Stomach (tissue), 4 donors: ENCODE measurements around the gene SLC39A2.
A peak's percentile ranks its signal among the peaks of the same experiment; 100 is the strongest.

Source experiments
- CTCF ChIP-seq, 7 experiments: fragments of 450-650 bp in 4 of 7; fragments of 200-600 bp in 3 of 7; sonication (generic) in 3 of 7; IDR thresholded peaks; one replicate each; pipeline ENCODE4 v1.5.1; 2016 to 2019; ENCODE audit warnings: antibody characterized with exemption in 7 of 7, control low read depth in 2 of 7, mild to moderate bottlenecking in 1 of 7
- POLR2AphosphoS5 ChIP-seq, 3 donors: sonication (generic); formaldehyde crosslinking; IDR thresholded peaks; one replicate each; pipeline ENCODE4 v1.6.1; 2016; ENCODE audit warnings: antibody characterized with exemption in 3 of 3

- TF ChIP-seq CTCF (IDR thresholded peaks at IDR 0.05) (peak in 1 of 7 experiments; percentile 2), POLR2AphosphoS5 (IDR thresholded peaks at IDR 0.05) (no peak)
Observed at GRCh38 chr14:21040370-21040925, 41.4 kb downstream of the SLC39A2 start.
